Eye (tissue), 1 donor: ENCODE data around the gene PPFIA1.
A peak's percentile ranks its signal among the peaks of the same experiment; 100 is the strongest.
"Not testable (repeated sequence)": the region's sequence is repeated elsewhere in the genome, so short reads cannot be mapped to it uniquely, and the experiment has no call there.

Source experiments
- DNase-seq: peaks from one replicate; pipeline ENCODE4 v3.0.0-alpha.2; 2015

PPFIA1 gene

GRCh38 chr11:70398834-70399680 is 128.6 kb downstream of the PPFIA1 start:
- no peak for DNase-seq

GRCh38 chr11:70399681-70400112 is 129.2 kb downstream of the PPFIA1 start:
- no peak for DNase-seq

- no peak for DNase-seq
Observed at GRCh38 chr11:70400643-70401042, 130.2 kb downstream of the PPFIA1 start.

GRCh38 chr11:70402016-70402415 is 131.5 kb downstream of the PPFIA1 start:
- DNase-seq: no peak

GRCh38 chr11:70402685-70403084 is 132.2 kb downstream of the PPFIA1 start:
- DNase-seq: no peak

GRCh38 chr11:70404244-70404643 is 133.8 kb downstream of the PPFIA1 start:
- DNase-seq: no peak

GRCh38 chr11:70405679-70406395 is 135.3 kb downstream of the PPFIA1 start:
- DNase-seq: no peak

GRCh38 chr11:70407121-70407520 is 136.6 kb downstream of the PPFIA1 start:
- DNase-seq: no peak

- no peak for DNase-seq
Observed at GRCh38 chr11:70407814-70408213, 137.3 kb downstream of the PPFIA1 start.

GRCh38 chr11:70408326-70408725 is 137.8 kb downstream of the PPFIA1 start:
- DNase-seq: not testable (repeated sequence)

- DNase-seq: no peak
Observed at GRCh38 chr11:70409437-70409836, 138.9 kb downstream of the PPFIA1 start.

GRCh38 chr11:70409871-70410270 is 139.4 kb downstream of the PPFIA1 start:
- no peak for DNase-seq

GRCh38 chr11:70410276-70411205 is 140.1 kb downstream of the PPFIA1 start:
- no peak for DNase-seq

- no peak for DNase-seq
Observed at GRCh38 chr11:70411713-70412452, 141.4 kb downstream of the PPFIA1 start.

- DNase-seq: no peak
Observed at GRCh38 chr11:70413151-70413550, 142.7 kb downstream of the PPFIA1 start.

- no peak for DNase-seq
Observed at GRCh38 chr11:70414341-70415100, 144.0 kb downstream of the PPFIA1 start.

GRCh38 chr11:70415191-70415590 is 144.7 kb downstream of the PPFIA1 start:
- DNase-seq: no peak

- peak; percentile 14 for DNase-seq
Observed at GRCh38 chr11:70415642-70416395, 145.3 kb downstream of the PPFIA1 start.

GRCh38 chr11:70416881-70417280 is 146.4 kb downstream of the PPFIA1 start:
- DNase-seq: no peak

- DNase-seq: no peak
Observed at GRCh38 chr11:70418130-70418529, 147.6 kb downstream of the PPFIA1 start.
